Ovary (tissue), 3 donors: ENCODE data around the gene SGCE.

Experiments
- CTCF ChIP-seq, 3 donors: fragments of 450-650 bp in 2 of 3; fragments of 200-600 bp in 1 of 3; IDR thresholded peaks; one replicate each; pipeline versions ENCODE4 v1.5.1 to v1.8.0; 2016 to 2022; ENCODE audit warnings: antibody characterized with exemption in 3 of 3, mild to moderate bottlenecking in 1 of 3
- EP300 ChIP-seq: sonication (generic); formaldehyde crosslinking; IDR thresholded peaks from one replicate; pipeline ENCODE4 v1.6.1; 2017; ENCODE audit warnings: antibody characterized with exemption
- donor health status: DM: no; HTN: no; CAD: no.

GRCh38 chr7:94591176-94591575 is 64.8 kb downstream of the SGCE start:
- TF ChIP-seq CTCF (IDR thresholded peaks at IDR 0.05) (no peak), EP300 (no peak)
